Stimulated activated CD4-positive, alpha-beta T cell treated with anti-CD3 and anti-CD28 coated beads, Interleukin-1b, Interleukin-23, amount 100 ng/mL, for 4 hours (primary cell): Measurements from ENCODE around the gene B4GALNT2.

ENCODE experiments used
- DNase-seq, 2 donors: peaks; one replicate each; pipeline ENCODE4 v3.0.0-alpha.2; 2020; ENCODE audit warnings: low read depth in 2 of 2

Gene B4GALNT2

DNA sequence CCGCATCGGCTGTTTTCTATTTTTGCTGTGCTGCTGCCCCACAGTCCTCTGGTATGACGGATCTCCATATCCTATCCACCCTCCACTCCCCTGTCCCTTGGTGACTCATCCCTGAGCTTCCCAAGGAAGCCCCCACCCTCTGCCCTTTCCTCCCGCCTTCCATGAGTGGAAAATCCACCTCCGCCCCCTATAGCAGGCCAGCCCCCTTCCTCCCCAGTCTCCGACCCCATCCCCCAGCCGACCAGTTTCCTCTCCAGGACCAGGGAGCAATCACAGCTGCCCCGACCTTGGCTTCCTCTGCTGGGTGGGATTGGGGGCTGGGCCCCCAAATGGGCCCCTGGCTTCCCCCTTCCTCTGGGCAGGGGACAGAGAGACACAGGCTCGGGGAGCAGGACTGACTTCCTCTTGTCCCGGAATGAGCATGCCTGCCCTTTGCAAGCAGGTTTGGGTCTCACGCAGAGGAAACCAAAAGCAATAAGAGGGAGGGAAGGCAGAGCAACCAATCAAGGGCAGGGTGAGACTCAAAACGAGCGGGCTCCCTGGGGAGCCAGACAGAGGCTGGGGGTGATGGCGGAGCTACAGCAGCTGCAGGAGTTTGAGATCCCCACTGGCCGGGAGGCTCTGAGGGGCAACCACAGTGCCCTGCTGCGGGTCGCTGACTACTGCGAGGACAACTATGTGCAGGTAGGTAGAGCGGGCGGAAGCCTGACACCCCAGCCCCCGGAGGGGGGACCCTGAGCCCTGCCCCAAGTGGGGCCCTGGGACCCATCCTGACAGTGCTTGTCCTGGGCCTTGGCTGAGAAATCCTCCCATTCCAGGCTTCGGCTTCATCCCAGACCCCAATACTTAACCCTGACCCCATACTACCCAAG is 77.8 kb downstream of the B4GALNT2 start, which contains the start of the genes ABI3 and GNGT2:
ABI3 (plus strand) TSS at position 550 of the 872 bp plus-strand sequence; CDS start at position 568, 18 bp downstream.
GNGT2 (minus strand) TSS at position 417 of the 872 bp plus-strand sequence. CDS start 3,152 bp downstream, outside the sequence.
- DNase-seq = peak; percentile 47 to 51

DNA sequence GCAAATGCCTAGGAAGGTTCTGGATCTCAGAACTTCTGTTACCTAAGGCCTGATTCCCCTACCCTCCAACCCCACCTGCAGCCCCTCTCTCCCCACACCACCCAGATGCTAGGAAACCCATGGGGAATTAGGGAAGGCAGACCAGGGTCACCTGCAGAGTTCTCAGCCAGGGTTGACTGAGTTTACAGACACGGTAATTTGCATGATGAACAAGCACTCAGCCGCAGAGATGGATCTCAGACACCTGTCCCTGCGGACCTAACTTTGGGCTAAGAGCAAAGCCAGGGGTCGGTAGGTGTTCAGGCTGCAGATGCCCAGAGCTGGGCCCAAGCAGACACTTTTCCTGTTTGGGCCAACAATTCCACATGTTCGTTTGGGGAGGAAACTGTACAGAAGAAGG is 80.8 kb downstream of the B4GALNT2 start:
- DNase-seq = no peak

DNA sequence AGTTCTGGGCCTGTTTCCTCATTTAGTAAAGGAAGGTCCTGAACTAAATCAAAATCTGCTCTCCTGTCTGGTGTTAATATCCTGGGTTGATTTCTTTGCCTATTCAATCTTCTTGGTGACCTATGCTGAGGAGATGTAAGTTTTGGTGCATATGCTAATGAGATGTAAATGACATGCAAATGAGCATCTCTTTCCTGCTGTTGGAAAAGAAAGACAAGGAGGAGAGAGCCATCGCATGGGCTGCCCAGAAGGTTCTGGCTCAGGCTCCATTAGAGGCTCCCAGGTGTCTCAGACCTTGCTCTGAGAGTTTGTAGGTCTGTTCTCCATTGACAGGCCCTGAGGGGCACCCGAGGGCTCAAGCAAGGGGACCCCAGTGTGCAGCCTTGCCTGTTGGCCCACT is 81.3 kb downstream of the B4GALNT2 start:
- DNase-seq = no peak

DNA sequence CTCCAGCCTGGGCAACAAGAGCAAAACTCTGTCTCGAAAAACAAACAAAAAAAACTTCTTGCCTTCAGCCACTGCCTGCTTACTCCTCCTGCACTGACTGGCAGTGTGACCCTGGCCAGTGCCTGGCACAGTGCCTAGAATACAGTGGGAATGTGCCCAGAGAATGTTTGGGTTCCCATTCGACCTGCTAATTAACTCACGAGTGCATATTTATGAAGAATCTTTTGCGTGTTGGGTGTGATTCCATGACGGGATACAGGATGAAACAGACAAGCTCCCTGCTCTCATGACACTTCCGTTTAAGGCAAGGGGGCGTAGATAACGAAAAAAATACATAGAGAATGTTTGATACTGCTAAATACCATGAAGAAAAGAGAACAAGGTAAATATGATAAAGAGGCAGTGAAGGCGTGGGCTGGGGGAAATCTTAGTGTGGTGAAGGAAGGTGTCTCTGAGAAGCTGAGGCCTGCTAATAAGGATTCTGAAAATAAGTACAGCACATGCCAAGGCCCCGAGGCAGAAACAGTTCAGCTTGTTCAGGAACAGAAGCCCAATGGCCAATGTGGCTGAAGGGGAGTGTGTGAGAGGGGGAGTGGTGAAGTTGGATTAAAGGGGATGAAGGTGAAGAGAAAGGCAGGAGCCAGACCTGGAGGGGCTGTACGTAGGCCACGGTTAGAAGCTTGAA is 82.2 kb downstream of the B4GALNT2 start:
- no peak for DNase-seq

DNA sequence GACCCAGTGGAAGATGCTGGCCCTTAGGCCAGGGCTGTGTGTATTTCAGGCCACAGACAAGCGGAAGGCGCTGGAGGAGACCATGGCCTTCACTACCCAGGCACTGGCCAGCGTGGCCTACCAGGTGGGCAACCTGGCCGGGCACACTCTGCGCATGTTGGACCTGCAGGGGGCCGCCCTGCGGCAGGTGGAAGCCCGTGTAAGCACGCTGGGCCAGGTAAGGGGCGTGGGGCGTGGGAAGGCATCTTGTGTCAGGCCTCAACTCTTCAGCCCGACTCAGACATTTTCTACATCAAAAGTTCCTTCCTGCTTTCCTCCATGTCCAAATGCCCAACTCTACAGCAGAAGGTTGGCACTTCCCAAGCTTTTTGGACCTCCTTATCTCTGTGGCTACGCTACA is 83.9 kb downstream of the B4GALNT2 start:
- DNase-seq = no peak

DNA sequence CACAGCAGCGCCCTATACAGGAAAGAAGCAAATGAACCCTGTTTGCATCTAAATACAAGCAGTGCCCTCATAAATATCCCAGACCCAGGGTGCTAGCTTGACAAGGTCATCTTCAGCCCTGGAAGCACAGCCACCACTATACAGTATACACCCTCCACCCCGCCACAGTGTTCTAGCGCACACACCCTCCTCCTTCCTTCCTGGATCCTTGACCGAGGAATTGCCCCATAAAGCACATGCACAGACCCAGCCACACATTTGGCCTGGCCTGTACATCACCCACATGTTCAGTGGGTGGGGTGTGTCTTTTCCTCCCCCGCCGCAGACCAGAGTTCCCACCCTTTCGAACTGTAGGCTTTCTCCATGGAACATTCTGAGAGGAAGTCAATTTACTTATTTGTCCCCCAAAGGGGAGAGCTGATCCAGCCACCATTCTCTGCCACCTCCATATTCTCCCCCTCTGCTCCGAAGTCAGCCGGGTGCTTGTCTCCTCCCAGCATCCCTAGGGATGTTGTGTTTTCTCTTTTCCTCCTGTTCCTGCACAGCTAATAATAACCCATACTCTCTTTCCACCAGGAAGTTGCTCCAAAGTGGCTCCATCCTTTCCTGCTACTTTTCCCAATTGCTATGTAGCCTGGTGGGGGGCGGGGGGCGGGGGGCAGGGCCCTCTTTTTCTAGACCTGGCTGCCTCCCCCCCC is 84.5 kb downstream of the B4GALNT2 start:
- no peak for DNase-seq

DNA sequence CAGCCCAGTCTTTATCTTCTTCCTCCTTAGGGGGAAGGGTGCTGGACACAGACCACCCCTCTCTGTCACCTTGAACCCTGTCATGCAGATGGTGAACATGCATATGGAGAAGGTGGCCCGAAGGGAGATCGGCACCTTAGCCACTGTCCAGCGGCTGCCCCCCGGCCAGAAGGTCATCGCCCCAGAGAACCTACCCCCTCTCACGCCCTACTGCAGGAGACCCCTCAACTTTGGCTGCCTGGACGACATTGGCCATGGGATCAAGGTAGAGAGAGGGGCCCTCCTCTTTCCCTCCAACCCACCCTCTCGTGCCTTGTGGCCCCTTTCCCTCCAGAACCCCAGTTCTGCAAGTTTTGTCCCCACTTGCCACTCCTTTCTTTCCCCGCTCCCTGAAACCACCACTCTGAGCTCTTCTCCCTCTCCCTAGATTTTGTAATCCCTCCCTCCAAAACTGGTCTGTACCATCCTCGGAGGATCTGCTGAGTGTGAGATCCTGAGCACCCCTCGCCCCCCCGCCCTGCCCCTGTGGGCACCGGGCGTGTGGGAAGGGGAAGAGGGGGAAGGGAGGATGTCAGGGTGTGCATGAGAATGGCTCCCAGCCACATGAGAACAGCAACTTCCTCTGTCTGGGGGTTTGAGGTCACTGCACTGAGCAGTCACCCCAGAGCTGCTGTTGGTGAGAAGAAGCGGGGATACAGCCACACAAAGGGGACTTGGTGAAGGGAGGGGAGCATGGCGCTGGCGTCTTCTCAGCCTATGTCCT is 85.3 kb downstream of the B4GALNT2 start:
- DNase-seq = peak in 1 of 2 donors; percentile 39

DNA sequence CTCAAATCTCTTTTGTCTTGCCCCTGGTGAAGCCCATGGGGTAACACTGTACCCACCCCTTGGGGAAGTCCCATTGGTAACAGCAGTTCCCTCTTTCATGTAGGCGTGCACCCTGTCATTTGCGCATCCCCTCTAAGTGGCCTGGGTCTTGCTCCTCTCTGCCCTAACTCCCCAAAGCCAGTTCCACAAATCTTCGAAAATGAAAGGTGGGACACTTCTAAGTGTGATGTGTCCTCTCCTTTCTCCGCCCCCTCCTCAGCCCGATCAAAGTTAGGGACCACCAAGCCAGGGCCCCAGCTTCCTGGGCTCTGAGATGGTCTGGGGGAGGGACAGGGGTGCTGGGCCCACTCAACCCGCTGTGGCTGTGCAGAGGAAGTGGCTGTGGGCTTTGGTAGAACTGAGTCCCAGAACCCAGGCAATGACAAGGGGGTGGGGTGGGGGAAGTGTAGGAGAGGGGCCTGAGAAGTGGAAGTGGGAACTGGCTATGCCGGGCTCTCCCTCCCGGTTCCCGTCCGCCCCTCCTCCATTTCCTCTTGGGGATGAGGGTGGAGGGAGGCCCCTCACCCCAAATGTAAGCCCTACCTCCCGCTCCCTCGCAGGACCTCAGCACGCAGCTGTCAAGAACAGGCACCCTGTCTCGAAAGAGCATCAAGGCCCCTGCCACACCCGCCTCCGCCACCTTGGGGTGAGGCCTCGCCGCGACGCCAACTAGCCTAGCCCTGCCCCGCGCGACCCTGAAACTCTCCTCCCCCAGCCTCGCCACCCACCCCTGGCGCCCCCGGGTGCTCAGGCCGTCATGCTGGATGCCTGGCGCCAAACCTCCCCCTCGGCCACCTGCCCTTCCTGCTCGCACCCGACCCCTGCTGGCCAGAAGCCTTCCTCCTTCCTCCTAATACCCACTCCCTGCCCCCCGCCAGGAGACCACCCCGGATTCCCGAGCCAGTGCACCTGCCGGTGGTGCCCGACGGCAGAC is 86.7 kb downstream of the B4GALNT2 start:
- DNase-seq = no peak

DNA sequence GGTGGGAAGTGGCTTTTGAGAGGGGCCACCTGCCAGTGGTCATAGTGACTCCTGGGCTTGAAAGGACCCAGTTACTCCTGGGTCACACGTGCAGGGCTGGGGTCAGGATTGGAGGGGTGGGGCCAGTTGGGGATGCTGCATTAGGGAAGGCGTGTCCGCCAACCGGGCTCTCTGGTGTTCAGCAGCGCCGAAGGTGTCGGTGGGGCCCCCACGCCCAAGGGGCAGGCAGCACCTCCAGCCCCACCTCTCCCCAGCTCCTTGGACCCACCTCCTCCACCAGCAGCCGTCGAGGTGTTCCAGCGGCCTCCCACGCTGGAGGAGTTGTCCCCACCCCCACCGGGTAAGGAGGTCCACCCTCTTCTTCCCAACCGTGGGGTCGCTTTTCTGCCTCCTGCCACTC is 87.4 kb downstream of the B4GALNT2 start:
- no peak for DNase-seq

DNA sequence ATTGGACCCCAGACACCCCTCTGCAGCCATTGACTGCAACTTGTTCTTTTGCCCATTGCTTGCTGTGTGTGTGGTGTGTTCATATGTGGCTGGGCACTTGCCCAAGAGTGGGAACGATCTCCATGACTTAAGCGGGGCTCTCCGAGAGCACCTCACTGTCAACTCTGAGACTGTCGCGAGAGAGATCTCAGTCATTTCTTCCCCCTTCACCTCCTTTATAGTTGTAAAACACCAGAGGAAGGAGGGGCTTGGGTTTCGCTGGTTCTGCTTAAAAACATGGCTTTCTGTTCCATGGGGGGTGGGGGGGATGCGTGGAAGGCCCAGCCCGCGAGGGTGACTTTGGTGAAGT is 90.6 kb downstream of the B4GALNT2 start:
- no peak for DNase-seq

DNA sequence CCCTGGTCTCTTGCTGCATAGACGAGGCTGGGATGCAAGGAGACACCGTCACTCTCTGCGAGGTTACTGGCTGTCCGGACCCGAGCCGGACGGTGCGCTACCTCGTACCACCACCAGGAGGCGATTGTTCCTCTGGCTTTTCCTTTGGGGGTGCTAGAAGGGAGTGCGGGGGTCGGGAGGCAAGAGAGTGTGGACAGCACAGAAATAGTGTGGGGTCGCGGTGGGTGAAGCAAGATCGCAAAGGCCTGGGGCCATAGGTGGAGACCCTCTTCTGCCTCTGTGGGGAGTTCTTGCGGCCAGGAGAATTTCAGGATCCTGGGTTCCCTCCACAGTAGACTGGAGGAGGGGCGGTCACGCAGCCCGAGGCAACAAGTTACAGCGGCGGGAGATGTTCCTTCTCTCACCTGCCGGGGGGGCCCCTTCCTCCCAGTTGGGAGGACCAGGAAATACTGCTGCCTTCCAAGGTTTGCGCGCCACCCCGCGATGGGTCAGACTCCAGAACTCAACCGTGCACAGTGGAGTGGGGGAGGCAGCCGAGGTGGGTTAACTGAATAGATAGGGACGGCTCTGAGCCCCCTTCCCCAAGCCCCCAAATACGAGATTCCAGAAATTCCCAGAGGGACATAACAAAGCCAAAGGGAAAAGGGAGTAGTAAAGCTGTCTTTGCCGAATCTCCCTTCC is 91.1 kb downstream of the B4GALNT2 start:
- peak; percentile 63 to 66 for DNase-seq

DNA sequence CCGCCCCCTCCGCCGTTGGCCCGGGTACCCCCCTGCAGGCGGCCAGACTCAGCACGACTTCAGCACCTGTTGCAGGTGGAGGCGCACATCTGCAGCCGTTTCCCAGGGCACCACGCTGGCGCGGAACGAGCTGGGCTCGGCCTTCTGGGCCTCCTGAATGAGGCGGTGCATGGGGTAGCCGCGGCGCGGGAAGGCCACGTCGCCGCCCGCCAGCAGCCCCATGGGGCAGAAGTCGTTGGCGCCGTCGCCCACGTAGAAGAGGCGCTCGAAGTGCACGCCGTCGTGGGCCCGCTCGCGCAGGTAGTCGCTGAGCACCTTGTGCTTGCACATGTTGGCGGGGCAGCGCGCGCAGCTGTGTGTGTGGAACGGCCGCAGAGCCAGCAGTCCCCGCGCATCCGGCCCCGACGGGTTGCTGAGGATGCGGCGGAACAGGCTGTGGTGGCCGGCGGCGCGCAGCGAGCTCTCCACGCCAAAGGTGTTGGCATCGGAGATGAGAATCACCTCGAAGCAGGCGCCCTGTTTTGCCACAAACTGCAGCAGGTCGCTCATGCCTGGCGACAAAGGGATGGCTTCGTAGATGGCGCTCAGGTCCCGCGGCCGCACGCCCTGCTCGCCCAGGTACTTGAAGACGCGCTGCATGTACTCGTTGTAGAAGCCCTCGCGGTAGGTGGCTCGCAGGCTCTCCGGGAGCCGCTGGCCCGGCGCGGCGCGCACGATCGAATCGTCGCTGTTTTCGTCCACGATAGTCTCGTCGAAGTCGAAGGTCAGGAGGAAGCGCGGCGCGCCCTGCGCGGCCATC is 91.8 kb downstream of the B4GALNT2 start:
- peak in 1 of 2 donors; percentile 31 for DNase-seq

DNA sequence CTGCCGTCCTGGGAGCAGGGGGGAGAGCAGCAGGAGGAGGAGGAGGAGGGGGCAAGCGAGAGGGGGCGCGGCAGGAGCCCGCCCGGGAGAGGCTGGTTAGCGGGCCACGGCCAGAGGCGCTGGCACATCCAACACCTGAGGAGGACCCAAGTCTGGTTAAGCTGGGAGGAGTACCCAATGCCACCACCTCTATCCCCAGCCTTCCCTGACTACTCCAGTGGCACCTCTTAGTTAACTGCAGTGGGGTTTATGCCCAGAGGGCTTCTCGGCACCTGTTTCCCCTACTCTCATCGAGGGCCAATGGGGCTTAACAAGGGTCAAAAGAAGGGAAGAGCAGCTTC is 92.4 kb downstream of the B4GALNT2 start:
- no peak for DNase-seq

DNA sequence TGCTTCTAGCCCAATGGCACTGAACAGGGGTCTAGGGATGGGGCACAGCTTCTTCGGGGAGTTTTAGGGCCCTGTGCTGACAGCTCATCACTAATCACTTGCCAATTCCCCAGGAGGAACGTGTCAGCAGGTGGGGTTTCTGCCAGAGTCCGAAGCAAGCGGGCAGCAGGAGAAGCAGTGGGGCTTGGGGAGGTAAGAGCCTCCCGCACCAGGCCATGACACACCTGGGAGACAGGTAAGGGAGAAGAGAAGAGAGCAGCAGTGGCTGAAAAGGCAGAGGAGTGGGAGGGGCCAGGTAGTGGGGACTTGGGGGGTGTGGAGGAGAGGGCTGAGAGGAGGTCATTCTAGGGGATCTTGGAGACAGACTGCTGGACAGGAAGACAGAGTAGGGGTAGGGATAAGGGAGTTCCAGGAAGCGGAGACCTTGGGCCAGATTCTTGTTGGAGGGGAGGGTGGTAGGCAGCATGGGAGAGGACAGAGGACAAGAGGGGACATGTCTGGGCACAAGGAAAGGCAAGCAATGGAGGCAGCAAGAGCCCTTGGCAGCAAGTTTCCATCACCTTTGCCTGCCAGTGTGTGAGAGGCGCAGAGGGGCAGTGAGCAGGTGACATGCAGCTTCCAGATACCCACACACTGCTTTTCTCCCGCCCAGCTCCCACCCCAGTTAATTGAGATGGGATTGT is 93.1 kb downstream of the B4GALNT2 start:
- no peak for DNase-seq
